ENCODE data around the gene PLCL1.

DNA sequence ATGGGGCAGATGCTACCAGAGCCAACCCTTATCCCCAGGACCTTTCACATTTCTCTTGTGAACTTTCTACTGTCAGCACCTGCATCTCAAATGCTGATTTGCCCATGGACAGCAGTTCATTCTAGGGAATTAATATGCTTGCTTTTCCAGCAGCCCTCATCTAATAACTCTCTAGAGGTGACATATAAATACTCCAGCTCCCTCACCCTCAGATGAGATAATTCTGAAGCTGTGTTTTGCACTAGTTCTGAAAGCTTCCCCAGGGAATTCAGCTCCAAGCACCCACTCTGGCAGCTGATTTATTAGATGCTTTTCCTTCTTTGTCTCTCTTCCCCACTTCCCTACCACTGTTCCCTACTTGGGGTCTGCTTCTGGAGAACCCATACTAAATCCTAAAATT lies 62.1 kb downstream of the PLCL1 start:
- TF ChIP-seq, protein P1, sequence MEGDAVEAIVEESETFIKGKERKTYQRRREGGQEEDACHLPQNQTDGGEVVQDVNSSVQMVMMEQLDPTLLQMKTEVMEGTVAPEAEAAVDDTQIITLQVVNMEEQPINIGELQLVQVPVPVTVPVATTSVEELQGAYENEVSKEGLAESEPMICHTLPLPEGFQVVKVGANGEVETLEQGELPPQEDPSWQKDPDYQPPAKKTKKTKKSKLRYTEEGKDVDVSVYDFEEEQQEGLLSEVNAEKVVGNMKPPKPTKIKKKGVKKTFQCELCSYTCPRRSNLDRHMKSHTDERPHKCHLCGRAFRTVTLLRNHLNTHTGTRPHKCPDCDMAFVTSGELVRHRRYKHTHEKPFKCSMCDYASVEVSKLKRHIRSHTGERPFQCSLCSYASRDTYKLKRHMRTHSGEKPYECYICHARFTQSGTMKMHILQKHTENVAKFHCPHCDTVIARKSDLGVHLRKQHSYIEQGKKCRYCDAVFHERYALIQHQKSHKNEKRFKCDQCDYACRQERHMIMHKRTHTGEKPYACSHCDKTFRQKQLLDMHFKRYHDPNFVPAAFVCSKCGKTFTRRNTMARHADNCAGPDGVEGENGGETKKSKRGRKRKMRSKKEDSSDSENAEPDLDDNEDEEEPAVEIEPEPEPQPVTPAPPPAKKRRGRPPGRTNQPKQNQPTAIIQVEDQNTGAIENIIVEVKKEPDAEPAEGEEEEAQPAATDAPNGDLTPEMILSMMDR (conservative IDR thresholded peaks at IDR 0.05): no peak
- no peak for TF ChIP-seq ZFX (IDR thresholded peaks at IDR 0.05)
